ENCODE measurements around the gene PKN2.
"Not testable (repeated sequence)": the region's sequence is repeated elsewhere in the genome, so short reads cannot be mapped to it uniquely, and the experiment has no call there.

Gene PKN2

GRCh38 chr1:88880717-88881116 lies 196.6 kb downstream of the PKN2 start:
- not testable (repeated sequence) for DNase-seq (ENCODE audit: low read depth in 3 of 3)

- DNase-seq (ENCODE audit: low read depth in 3 of 3), result no peak
These were observed 199.1 kb downstream of the PKN2 start for GRCh38 chr1:88883156-88883555.

Measured in stimulated activated CD4-positive, alpha-beta T cell treated with anti-CD3 and anti-CD28 coated beads, TNF-alpha, amount 100 ng/mL, for 24 hours (primary cell).